NT2/D1 (cell line): ENCODE data around the gene ZNF808.

Experiments used
- SUZ12 ChIP-seq: IDR thresholded peaks from 2 replicates; pipeline ENCODE4 v1.6.1; 2011; ENCODE audit not compliant: insufficient read length, insufficient read depth; ENCODE audit errors: extremely low read depth
- YY1 ChIP-seq: IDR thresholded peaks from 2 replicates; pipeline ENCODE4 v1.6.1; 2011; ENCODE audit not compliant: insufficient read length, insufficient read depth
- ZNF274 ChIP-seq: IDR thresholded peaks from 2 replicates; pipeline ENCODE4 v1.6.1; 2011; ENCODE audit warnings: mild to moderate bottlenecking, low read depth, low read length

GRCh38 chr19:52494518-52494917, 33.0 kb upstream of the ZNF808 start:
- TF ChIP-seq YY1 (no peak), ZNF274 (no peak), SUZ12 (no peak)
